MM.1S (cell line): ENCODE measurements around the gene ROR2.

Experiments
- EZH2 ChIP-seq: fragments of 300-600 bp; sonication (generic); optimal IDR thresholded peaks from 2 replicates; pipeline ENCODE3; 2017; ENCODE audit warnings: low read depth, mild to moderate bottlenecking, antibody characterized with exemption, low read length, mixed read lengths
- TF ChIP-seq, protein P1 (sequence below): fragments of 300-600 bp; sonication (generic); IDR thresholded peaks from 2 replicates; pipeline ENCODE4 v1.5.1; 2016; ENCODE audit warnings: antibody characterized with exemption, low read length, mixed read lengths

DNA sequence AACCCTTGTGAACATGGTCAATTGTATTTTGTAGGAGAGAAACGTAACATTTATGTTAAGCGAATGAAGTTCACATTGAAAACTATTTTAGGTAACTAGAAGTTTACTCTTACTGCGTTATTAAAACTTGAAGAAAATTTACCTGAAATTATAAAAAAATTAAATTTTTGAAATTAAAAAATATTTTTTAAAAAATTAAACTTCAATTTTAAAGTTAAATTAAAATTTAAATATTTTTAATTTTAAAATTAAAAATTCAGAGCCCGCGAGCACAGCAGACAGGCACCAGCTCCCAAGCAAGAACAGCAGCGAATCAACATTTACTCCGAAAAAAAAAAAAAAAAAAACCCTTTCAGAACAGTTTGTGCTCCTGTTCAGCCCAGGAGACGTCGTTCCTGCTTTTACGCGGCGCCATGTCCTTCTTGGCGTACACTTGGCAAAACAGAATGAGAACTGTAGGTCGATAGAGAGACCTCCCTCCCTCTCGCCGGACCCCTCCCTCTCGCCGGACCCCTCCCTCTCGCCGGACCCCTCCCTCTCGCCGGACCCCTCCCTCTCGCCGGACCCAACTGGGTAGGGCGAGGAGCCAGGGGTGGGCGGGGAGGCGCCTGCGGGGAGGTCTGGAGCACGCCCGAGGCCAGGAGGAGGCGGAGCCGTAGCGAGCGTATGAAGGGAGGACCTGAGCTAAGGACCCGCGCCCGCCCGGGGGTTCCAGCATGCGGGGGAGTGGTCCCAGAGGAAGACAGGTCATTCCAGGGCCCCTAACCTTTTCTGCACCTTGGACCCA is 235.8 kb downstream of the ROR2 start:
- TF ChIP-seq, protein P1, sequence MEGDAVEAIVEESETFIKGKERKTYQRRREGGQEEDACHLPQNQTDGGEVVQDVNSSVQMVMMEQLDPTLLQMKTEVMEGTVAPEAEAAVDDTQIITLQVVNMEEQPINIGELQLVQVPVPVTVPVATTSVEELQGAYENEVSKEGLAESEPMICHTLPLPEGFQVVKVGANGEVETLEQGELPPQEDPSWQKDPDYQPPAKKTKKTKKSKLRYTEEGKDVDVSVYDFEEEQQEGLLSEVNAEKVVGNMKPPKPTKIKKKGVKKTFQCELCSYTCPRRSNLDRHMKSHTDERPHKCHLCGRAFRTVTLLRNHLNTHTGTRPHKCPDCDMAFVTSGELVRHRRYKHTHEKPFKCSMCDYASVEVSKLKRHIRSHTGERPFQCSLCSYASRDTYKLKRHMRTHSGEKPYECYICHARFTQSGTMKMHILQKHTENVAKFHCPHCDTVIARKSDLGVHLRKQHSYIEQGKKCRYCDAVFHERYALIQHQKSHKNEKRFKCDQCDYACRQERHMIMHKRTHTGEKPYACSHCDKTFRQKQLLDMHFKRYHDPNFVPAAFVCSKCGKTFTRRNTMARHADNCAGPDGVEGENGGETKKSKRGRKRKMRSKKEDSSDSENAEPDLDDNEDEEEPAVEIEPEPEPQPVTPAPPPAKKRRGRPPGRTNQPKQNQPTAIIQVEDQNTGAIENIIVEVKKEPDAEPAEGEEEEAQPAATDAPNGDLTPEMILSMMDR = no peak
- TF ChIP-seq EZH2 = no peak
